Activated T-cell treated with anti-CD3 and anti-CD28 coated beads for 1 hour (primary cell): ENCODE results near the gene GRM7.

Source experiments
- DNase-seq: peaks from one replicate; pipeline ENCODE4 v3.0.0-alpha.2; 2020; ENCODE audit warnings: low read depth

Gene GRM7

DNA sequence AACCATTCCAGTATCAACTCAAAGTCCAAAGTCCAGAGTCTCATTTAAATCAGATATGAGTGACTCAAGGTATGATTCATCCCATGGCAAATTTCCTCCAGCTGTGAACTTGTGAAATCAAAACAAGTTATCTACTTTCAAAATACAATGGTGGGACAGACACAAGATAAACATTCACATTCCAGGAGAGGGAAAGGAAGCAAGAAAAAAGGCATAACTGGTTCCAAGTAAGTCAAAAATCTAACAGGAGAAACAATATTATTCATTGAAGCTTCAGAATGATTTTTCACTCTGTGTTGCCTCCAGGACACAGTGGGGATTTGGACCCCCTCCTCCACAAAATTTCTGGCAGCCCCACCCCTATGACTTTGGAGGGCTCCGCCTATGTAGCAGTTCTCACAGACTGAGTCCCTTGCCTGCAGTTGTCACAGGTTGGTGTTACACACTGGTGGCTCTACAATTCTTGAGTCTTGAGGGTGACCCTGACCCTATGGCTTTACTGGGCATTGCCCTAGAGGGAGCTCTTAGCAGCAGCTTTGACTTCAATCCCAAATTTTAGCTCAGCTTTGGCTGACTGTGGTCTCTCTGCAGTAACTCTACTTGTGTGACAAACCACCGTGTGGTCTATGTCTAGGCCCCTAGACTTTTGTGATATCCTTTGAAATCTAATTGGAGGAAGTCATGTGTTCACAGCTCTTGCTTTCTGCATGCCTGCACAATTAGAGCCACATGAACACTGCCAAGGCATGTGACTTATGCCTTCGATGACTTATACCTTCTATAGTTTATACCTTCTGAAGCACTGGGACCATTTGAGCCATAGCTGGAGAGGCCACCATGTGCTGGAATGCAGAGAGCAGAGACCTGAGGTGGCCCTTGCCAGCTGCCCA lies 644.2 kb downstream of the GRM7 start:
- no peak for DNase-seq

DNA sequence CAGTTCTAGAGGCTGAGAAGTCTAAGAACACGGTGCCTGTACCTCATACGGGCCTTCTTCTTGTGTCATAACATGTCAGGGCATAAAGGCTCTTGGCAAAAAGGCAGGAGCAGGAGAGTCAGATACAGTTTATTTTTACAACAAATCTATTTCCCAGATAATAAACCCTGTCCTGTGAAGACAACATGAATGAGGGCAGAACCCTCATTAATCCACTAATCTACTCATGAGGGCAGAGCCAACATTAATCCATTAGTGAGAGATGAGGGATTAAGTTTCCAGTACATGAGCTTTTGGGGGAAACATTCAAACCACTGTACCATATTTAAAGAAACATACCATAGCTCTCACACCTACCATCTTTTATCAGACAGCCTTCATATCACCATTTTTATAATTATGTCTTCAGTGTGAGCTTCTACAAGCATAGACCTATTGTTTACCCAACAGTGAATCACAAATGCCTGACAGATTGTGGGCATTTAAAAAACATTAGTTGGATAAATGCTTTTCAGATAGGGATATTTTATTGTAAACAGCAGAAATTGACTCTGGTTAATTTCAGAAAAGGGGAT lies 645.8 kb downstream of the GRM7 start:
- no peak for DNase-seq

DNA sequence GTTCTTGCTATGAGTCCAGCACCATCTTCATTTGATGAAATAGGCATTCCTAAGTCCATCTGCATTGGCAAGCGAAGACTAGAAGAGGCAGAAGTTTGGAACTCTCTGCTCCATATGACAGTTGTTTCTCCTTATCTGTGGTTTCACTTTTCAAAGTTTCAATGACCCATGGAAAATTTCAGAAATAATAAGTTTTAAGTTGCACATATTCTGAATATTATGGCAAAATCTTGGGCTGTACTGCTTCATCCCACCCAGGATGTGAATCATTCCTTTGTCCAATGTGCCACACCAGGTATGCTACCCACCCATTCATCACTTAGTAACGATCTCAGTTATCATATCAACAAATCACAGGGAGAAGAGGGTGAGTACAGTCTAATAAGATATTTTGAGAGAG lies 647.9 kb downstream of the GRM7 start:
- no peak for DNase-seq

DNA sequence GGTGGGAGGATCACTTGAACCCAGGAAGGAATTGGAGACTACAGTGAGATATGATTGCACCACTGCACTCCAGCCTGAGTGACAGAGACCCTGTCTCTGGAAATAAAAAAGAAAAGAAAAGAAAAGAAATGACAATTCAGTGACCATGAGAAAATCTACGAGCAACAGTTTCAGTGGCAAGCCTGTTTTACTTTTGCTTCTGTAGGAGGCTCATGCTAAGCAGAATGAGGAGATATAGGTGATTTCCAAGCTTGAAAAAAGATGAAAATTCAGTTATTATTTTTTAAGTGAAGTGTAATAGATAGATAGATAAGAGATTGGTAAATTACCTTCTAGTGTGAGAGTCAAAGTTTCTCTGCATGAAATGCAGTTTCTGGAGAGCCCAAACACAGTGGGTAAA lies 651.1 kb downstream of the GRM7 start:
- no peak for DNase-seq

DNA sequence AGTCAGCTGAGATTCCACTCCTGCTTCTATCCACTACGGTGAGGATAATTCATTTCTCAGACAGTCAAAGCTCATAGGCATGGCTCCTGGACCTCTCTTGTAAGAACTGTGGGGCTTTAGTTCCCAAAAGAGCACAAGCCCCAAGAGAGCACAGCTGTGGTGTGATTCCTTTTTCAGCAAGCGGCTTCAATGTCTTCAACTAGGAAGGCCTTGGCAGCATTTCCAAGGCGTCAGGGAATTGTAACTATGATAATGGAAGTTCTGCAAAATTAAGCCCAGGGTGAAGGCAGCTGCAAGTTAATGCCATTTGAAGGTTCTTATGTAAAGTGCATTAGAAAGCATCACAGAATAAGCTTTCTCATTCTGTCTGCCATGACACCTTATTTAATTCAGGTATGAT lies 657.1 kb downstream of the GRM7 start:
- no peak for DNase-seq

DNA sequence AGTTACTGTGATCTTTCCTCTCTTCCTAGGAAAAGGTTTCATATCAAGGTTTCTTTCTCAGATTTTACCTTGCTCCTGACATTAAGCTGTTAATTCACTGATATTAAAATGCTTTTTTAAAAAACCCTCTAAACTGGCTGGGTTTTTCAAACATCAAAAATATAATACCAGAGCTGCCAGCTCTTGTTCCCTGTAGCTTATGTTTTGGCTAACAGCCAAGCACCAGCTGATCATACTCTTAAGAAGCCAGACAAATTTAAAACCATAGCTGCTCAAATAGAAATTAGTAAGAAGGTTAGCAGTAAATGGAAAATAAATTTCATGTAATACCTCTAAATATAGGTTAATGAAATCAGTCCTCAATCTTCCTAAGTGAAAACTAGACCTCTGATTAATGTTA lies 657.5 kb downstream of the GRM7 start:
- no peak for DNase-seq

DNA sequence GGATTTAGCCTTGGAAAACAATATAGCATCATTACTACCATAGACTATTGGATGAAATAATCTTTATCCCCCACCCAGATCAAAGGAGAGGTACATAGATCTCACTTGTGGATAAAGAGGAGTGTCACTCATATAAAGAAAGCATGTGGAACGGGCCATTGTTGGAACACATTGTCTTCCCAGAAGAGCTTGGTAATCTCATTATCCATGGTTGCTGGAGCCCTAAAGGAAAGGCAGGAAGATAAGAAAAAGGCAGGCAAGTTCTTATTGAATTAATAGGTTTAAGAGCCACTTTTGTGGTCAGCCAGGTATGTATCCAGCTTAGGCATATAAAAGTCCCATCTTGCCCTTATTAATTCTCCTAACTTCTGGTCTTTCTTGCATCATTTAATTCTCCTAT lies 659.1 kb downstream of the GRM7 start:
- DNase-seq = no peak

DNA sequence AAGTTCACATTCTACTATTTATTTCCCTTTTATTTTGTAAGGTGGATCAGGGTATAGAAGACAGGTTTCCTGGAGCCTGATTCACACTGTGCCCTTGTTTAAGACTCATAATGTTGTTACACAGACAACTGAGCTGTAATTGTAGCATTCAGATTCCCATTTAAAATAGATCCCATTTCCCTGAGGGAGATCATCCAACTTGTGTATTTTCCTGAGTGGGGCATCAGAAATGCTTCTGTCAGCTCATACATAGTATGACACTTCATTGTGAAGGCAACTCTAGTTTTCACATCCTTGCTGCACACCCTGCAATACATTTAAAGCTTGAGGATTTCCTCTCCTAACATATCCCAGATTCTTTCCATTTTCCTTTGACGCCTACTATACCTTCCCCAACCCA lies 659.7 kb downstream of the GRM7 start:
- no peak for DNase-seq

DNA sequence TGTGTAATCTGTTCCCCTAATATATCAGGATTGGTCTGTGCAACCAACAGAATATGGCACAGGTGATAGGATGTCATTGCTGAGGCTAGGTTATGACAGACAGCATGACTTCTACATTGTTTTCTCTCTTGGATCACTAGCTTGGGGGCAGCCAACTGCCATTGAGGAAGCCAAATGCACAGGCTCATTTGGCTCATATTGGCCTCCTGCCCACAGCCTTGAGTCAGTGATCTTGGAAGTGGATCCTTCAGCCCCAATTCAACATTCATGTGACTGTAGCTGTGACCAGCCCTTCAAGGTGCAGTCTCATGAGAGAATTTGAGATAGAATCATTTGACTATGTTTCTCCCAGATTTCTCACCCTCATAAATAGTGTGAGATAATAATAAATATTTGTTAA lies 675.6 kb downstream of the GRM7 start:
- DNase-seq = no peak

DNA sequence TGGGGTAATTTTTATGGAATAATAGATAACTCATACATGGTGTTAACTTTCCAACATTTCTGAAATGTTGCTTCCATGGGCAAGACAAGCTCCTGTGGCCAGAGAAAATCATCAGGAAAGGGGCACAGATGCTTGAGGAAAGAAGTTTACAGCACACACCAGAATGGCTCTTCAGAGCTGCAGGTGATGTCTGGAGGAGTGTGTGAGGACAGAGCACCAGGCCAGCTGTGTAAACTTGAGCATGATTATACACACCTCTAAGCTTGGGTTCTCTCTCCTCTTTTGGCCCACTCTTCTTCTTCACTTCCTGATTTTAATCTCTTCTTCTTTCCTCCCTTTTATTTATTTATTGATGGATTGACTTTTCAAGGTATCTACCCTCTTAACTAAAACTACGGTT lies 676.0 kb downstream of the GRM7 start:
- no peak for DNase-seq

DNA sequence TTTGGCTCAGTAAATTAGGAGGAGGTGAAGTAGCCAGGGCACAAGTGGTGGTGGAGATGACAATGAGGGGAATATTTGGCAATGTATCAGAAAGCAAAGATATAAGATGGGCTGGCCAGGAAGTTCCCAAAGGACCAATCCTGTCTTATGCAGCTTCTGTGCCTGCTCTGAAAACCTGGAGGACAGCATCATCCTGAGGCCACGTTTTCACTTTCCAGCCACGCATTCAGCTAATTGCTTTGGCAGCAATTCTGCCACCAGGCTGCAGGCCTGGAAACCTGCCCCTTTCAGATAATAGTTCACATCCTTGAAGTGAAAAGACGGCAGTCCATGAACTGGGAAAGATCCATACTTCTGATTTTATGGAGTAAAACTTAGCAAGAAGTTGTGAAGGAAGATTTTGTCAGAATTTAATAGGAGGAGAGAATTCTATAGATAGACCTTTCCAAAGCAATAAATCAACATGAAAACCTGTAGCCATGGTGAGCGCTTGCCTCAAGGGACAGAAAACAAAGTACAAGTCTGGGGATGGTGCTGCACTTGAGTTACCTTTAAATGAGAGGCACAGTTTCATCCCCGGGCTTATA lies 682.5 kb downstream of the GRM7 start:
- DNase-seq = no peak

DNA sequence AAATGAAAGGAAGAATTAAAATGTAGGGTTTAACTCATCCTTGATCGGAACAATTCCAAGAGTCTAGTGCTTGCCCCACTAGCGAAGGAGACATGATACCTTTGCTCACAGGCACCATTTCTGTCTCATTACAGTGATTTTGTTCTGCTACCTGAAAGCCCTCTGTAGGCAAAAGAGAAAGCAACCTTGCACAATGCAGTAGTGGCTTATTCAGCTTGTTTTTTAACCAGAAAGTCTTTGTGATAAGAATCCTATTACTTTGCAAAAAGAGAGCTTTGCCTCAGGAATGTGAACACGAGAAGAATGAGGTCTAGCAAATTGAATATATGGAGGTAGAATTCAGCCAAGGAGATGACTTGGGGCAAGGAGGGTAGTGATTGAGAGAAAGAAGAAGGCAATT lies 684.4 kb downstream of the GRM7 start:
- DNase-seq = no peak

DNA sequence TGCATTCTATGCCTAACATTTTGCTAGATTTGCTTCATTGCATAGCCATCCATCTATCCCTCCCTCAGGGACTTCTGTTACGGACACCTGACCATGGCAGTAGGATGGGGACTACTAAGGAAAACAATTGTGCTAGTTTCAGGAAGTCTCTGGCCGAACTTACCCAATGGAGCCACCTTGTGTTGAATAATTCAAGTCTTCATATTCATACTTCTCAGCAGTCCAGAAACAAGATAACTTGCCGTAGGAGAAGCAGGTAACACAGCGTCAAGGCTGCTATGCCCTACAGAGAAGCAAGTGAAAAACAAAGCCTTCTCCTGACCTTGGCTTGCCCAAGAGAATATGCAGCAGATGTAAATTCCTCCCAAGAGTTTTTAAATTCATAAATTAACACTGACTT lies 685.3 kb downstream of the GRM7 start:
- DNase-seq = no peak

DNA sequence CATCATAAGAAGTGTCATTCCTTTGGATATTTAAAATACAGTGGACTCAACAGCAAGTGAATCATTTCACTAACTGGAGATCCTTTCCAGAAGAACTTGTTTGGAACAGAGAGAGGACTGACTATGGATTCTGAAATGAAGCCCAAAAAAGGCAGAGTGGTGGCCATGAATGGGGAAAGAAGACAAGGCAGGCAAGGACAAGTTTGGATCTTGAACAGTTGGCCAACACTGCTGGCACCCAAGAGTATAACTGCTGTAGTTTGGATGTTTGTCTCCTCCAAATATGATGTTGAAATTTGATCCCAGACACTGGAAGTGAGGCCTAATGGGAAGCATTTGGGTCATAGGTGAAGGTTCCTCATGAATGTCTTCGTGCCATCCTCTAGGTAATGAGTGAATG lies 686.9 kb downstream of the GRM7 start:
- DNase-seq = no peak

DNA sequence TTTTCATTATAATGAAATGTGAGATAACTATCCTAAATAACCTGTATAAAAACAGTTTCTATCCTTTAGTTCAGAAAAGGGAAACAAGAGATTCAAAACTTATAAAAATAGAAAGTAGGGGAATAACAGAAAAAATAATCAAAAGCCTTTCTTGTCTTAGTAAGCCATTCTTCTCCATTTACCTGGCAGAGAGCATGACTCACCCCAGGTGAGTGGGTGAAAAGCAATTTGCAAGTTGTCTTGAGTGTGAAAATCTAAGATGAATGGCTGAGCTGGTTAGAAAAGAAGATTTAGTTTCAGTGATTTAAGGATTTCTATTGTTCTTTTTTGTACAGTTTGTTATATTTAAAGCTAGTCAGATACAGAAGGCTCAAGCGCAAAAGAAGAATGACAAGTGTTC lies 702.0 kb downstream of the GRM7 start:
- no peak for DNase-seq

DNA sequence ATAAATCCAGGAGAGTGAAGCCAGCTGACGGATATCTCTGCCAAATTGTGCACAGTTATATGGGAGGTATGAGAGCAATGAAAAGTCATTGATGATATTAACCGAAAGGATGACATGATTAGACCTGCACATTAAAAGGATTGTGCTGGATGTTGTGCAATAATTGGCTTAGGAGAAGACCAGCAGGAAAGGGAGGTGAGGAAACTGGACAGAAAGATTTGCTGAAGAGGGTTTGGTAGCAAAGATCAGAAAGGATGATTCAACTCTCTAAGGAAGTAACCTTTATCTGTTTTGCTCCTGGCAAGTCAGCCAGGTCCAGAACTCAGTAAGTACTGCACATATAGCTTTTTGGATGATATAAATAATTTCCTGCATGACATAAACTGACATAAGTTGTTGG lies 704.7 kb downstream of the GRM7 start:
- no peak for DNase-seq

DNA sequence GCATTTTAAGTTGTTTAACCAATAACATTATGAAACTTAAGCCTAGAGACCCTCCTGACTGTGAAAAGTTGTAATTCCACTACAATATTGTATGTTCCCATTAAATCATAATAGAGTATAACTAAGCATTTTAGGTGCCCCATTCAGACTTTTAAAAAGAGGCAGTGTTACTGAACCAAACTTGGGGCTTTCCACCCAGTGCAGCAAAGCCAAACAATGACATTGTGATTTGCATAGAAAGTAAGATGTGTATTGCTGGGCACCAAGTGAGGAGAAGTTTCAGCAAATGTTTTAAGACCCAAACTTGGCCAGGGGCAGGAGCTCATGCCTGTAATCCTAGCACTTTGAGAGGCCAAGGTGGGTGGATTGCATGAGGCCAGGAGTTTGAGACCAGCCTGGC lies 706.2 kb downstream of the GRM7 start:
- no peak for DNase-seq

DNA sequence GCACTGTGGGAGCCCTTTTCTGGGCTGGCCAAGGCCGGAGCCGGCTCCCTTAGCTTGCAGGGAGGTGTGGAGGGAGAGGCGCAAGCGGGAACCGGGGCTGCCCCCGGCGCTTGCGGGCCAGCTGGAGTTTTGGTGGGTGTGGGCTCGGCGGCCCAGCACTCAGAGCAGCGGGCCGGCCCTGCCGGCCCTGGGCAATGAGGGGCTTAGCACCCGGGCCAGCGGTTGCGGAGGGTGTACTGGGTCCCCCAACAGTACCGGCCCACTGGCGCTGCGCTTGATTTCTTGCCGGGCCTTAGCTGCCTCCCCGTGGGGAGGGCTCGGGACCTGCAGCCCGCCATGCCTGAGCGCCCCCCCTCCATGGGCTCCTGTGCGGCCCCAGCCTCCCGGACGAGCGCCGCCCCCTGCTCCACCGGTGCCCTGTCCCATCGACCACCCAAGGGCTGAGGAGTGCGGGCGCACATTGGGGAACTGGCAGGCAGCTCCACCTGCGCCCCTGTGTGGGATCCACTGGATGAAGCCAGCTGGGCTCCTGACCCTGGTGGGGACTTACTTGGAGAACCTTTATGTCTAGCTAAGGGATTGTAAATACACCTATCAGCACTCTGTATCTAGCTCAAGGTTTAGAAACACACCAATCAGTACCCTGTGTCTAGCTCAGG lies 707.7 kb downstream of the GRM7 start:
- no peak for DNase-seq

DNA sequence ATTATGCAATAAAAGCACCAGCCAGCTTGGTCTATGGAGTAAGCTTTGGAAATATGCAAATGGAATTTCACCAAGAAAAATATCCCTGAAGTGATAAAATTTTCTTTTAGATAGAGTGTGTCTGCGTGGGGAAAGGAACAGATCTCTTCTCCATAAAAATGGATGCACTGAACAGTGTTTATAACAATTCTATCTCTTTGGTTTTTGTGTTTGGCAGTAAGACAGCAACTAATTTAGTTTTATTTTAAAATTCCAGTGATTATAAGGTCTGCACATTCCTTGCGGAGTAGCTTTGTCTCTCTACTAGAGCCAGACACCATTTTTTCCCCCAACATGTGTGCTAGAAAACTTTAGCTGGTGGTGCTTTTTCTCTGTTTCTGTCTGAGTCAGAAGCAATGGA lies 712.4 kb downstream of the GRM7 start:
- DNase-seq = no peak

DNA sequence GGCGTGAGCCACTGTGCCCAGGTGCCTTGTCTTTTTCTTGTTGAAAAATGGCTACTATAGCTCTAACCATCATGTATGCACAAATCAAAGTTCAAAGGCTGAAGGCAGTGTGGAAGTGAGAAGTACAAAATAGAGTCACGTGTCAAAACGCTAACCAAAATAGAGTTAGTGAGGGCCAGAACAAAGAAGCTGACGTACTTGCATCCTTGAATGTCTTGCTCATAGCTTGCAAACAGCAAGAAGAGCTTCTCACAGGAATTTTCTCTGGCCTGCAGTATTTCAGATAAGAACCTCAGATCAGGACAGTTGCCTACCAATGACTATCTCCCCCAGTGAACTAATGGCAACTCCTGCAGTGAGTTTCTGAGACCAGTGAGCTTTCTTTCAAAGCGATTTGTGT lies 713.5 kb downstream of the GRM7 start:
- no peak for DNase-seq

DNA sequence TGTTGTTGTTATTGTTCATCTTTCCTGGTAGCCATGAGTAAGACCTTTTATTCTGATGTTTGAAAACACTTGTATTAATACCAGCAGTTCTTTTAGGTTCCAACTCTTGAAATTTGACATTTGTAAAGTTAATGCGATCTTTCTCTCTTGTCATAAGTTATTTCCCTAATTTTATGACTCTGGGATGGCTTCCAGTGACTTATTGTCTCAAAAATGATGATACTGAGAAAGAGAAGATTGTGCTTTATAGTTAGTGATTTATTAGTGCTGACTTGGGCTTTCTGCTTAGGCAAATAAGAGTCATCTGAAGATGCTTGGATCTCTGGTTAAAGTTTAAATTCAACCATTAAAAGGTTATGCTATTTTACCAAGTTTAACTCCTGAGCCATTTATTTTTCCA lies 715.2 kb downstream of the GRM7 start:
- DNase-seq = no peak

DNA sequence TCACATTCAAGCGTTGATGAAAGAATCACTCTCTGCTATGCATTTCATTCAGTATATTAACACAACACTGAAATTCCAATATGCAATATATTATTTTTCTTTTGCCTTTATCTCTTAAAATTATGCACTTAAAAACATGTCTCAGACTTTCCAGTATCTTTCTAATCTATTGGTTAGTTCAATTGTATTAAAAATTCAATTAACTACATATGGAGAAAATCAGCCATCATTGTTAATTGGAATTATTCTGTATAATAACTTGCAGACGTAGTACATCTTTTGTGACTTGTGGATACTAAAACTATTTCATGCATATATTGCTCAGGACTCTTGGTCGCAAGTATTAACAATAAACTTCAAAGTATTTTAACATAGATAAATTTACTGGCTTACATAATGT lies 715.6 kb downstream of the GRM7 start:
- DNase-seq = no peak

DNA sequence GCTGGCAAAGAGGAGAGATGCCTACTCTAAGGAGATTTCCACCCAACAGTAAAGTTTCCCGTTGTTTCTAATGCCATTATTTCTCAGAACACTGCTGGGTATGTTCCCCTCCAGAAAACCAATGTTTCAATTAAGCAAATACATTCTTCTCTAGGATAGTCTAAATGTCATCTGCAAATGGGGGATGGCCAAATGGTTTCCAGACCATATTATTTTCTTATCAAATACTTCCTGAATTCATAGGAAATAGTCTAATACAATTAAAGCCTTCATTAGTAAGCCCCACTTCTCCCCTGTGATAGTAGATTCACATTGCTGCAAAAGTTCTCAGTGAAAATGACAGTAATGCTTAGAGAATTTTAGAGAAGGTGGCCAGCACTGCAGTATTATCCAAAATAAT lies 716.6 kb downstream of the GRM7 start:
- DNase-seq = no peak
